HL-60 (cell line): Measurements from ENCODE around the gene PHF19.

Source experiments
- DNase-seq, 2 experiments: peaks; one replicate each; pipeline ENCODE4 v3.0.0-alpha.2; 2010 to 2020; ENCODE audit warnings: low read depth in 1 of 2, low spot score in 1 of 2
- H3K27ac ChIP-seq: fragments of 250-450 bp; sonication (Bioruptor Pico); replicated peaks from 2 replicates; pipeline ENCODE4 v1.5.1; 2020; ENCODE audit warnings: mild to moderate bottlenecking, moderate library complexity
- H3K27me3 ChIP-seq: fragments of 250-450 bp; sonication (Bioruptor Pico); 2 replicates; pipeline ENCODE4 v1.5.1; 2021; ENCODE audit warnings: mild to moderate bottlenecking, moderate library complexity; ENCODE audit not compliant: insufficient read depth, poor library complexity, severe bottlenecking
- H3K4me3 ChIP-seq: replicated peaks from 2 replicates; pipeline ENCODE4 v1.5.1; 2011; ENCODE audit warnings: mild to moderate bottlenecking, control low read depth, low read length; ENCODE audit not compliant: insufficient read depth
- CTCF ChIP-seq: IDR thresholded peaks from one replicate; pipeline ENCODE4 v1.5.1; 2011; ENCODE audit warnings: low read length, control low read depth, inconsistent platforms; ENCODE audit not compliant: insufficient read depth
- GABPA ChIP-seq: IDR thresholded peaks from 2 replicates; pipeline ENCODE4 v1.6.1; 2012; ENCODE audit warnings: low read depth
- POLR2AphosphoS5 ChIP-seq: IDR thresholded peaks from 2 replicates; pipeline ENCODE4 v1.6.1; 2012; ENCODE audit warnings: low read depth
- REST ChIP-seq: IDR thresholded peaks from 2 replicates; pipeline ENCODE4 v1.6.1; 2012; ENCODE audit warnings: low read depth; ENCODE audit not compliant: insufficient replicate concordance
- SPI1 ChIP-seq: IDR thresholded peaks from 2 replicates; pipeline ENCODE4 v1.6.1; 2012; ENCODE audit warnings: low read depth, mild to moderate bottlenecking, borderline replicate concordance

PHF19 gene

GRCh38 chr9:120852240-120853010, 24.6 kb downstream of the PHF19 start:
- DNase-seq, result no peak
- Histone ChIP-seq H3K27me3 (no peaks in the 10 kb centered on the region), H3K27ac (no peak overlapping the region), H3K4me3 (no peak overlapping the region)
- TF ChIP-seq CTCF, result no peak

- Histone ChIP-seq H3K27me3 (no peaks in the 10 kb centered on the region), H3K4me3 (no peak overlapping the region), H3K27ac (no peak overlapping the region)
- TF ChIP-seq CTCF (no peak), POLR2AphosphoS5 (peak; percentile 55; the same call in 1 of the 2 replicates)
- DNase-seq, result no peak
These were observed 25.5 kb downstream of the PHF19 start for GRCh38 chr9:120851449-120851848.

GRCh38 chr9:120850315-120850714, 26.7 kb downstream of the PHF19 start:
- no peak for DNase-seq
- Histone ChIP-seq H3K27me3 (no peaks in the 10 kb centered on the region), H3K27ac (no peak overlapping the region), H3K4me3 (no peak overlapping the region)
- TF ChIP-seq SPI1, result no peak
- TF ChIP-seq CTCF, result no peak
- no peak for TF ChIP-seq GABPA
- TF ChIP-seq REST, result no peak
- TF ChIP-seq POLR2AphosphoS5, result no peak

GRCh38 chr9:120846906-120847305, 30.1 kb downstream of the PHF19 start:
- Histone ChIP-seq H3K27me3 (no peaks in the 10 kb centered on the region), H3K4me3 (no peak overlapping the region), H3K27ac (no peak overlapping the region)
- TF ChIP-seq SPI1, result no peak
- no peak for TF ChIP-seq GABPA
- no peak for TF ChIP-seq REST
- TF ChIP-seq CTCF, result no peak
- no peak for TF ChIP-seq POLR2AphosphoS5
- DNase-seq, result no peak
